ENCODE measurements around the gene PROM2. TPM values are rescaled to one million over a fixed set of nuclear protein-coding genes. Genes with fewer than 3 reads are reported as not detected.

Gene PROM2
- total RNA-seq, 4 donors from 2014 or later, result 59.7 to 184 (median 83.5) TPM

DNA sequence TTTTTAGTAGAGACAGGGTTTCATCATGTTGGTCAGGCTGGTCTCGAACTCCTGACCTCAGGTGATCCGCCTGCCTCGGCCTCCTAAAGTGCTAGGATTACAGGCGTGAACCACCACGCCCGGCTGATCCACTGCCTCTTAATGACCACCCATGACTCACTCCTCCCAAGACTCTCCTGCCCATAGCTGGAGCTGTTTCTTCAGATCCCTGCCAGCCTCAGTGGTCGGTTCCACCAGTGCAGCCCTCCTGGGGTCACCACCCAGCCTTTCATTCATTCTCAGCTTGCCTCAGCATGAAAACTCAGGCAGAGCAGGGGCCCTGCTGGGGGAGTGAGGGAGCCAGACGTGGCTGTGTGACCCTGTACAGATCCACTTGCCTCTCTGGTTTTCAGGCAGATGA, 35.4 kb downstream of the PROM2 start:
- H3K27ac ChIP-seq, result no peak overlapping the region
- DNase-seq, result no peak
- WGBS, 2 donors, result 45 to 56% methylated on average over 7 to 8 of the region's 8 CpGs
- H3K4me1 ChIP-seq, result peaks cover 4 to 92% (median 23%) of the 10 kb centered on the region in 3 donors
- TF ChIP-seq POLR2A (IDR thresholded peaks at IDR 0.05), result no peak
- TF ChIP-seq, protein P1, sequence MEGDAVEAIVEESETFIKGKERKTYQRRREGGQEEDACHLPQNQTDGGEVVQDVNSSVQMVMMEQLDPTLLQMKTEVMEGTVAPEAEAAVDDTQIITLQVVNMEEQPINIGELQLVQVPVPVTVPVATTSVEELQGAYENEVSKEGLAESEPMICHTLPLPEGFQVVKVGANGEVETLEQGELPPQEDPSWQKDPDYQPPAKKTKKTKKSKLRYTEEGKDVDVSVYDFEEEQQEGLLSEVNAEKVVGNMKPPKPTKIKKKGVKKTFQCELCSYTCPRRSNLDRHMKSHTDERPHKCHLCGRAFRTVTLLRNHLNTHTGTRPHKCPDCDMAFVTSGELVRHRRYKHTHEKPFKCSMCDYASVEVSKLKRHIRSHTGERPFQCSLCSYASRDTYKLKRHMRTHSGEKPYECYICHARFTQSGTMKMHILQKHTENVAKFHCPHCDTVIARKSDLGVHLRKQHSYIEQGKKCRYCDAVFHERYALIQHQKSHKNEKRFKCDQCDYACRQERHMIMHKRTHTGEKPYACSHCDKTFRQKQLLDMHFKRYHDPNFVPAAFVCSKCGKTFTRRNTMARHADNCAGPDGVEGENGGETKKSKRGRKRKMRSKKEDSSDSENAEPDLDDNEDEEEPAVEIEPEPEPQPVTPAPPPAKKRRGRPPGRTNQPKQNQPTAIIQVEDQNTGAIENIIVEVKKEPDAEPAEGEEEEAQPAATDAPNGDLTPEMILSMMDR (IDR thresholded peaks at IDR 0.05), result no peak
- intact Hi-C loops (cut with DNase I), result no loop called here
- no peak overlapping the region for H3K4me3 ChIP-seq
- peaks cover 0 to 50% (median 0%) of the 10 kb centered on the region in 4 donors for H3K27me3 ChIP-seq
- no peaks in the 10 kb centered on the region for H3K36me3 ChIP-seq
- no peaks in the 10 kb centered on the region for H3K9me3 ChIP-seq

DNA sequence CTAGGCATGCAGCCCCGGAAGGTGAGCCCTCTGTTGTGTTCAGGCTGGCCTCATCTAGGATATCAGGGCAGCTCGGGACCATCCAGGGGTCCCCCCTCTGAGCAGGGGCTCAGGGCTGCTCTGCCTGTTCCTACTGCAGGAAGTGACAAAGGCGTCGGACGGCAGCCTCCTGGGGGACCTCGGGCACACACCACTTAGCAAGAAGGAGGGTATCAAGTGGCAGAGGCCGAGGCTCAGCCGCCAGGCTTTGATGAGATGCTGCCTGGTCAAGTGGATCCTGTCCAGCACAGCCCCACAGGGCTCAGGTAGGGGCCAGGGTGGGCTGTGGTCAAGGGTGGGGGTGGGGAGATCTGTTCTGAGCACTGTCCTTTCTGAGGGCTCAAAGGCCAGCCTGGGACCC, 36.0 kb downstream of the PROM2 start:
- H3K27me3 ChIP-seq, result peaks cover 0 to 56% (median 0%) of the 10 kb centered on the region in 4 donors
- no peak for DNase-seq
- no peak for TF ChIP-seq POLR2A (IDR thresholded peaks at IDR 0.05)
- TF ChIP-seq, protein P1 (IDR thresholded peaks at IDR 0.05), result no peak
- no peaks in the 10 kb centered on the region for H3K36me3 ChIP-seq
- no CpG with 5 or more reads among the region's 8 CpGs for WGBS, 2 donors
- no peak overlapping the region for H3K27ac ChIP-seq
- H3K4me3 ChIP-seq, result no peak overlapping the region
- peaks cover 4 to 92% (median 20%) of the 10 kb centered on the region in 3 donors for H3K4me1 ChIP-seq
- H3K9me3 ChIP-seq, result no peaks in the 10 kb centered on the region
- intact Hi-C loops (cut with DNase I), result loop anchor here (10.0 kb wide), 1 partner anchor 75 kb away; no protein-coding TSS in a partner anchor

DNA sequence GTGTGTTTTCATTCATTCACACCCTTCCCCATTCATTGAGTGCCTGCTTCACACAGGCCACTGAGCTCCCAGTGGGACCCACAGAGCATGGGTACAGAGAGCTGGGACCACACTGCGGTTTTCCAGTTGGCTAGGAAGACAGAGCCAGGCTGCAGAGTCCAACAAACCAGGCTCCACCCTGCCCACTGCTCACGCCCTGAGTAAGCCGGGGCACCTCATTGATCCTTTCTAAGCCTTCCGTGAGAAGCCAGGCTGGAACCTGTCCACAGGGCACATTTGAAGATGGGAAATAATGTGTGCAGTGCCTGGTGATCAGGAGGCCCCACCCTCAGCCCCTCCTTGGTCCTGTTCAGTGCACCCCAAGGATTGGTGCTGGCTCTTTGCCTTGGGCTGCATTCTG, 36.4 kb downstream of the PROM2 start:
- intact Hi-C loops (cut with DNase I), result loop anchor here (10.0 kb wide), 1 partner anchor 76 kb away; no protein-coding TSS in a partner anchor
- no peaks in the 10 kb centered on the region for H3K9me3 ChIP-seq

GRCh38 chr2:95311815-95312542, 37.7 kb downstream of the PROM2 start:
- Histone ChIP-seq H3K36me3 (no peaks in the 10 kb centered on the region), H3K27ac (no peak overlapping the region), H3K27me3 (peaks cover 0 to 49% (median 0%) of the 10 kb centered on the region in 4 donors), H3K4me1 (peaks cover 3 to 92% (median 29%) of the 10 kb centered on the region in 3 donors), H3K4me3 (no peak overlapping the region), H3K9me3 (no peaks in the 10 kb centered on the region)
- intact Hi-C loops (cut with DNase I), result loop anchor here (10.0 kb wide), 1 partner anchor 77 kb away; no protein-coding TSS in a partner anchor
- no peak for DNase-seq
- no peak for TF ChIP-seq POLR2A (IDR thresholded peaks at IDR 0.05)
- TF ChIP-seq, protein P1 (IDR thresholded peaks at IDR 0.05), result no peak
- WGBS, 2 donors, result 72% methylated on average over 2 to 5 of the region's 26 CpGs

More for the DNA sequence above, 36.4 kb downstream of the PROM2 start:
- H3K27me3 ChIP-seq, result peaks cover 0 to 58% (median 0%) of the 10 kb centered on the region in 4 donors
- no peak for DNase-seq
- H3K4me3 ChIP-seq, result no peak overlapping the region
- WGBS, 2 donors, result 47 to 63% methylated on average over 2 to 4 of the region's 4 CpGs
- H3K36me3 ChIP-seq, result no peaks in the 10 kb centered on the region
- TF ChIP-seq, protein P1 (IDR thresholded peaks at IDR 0.05), result no peak
- no peak for TF ChIP-seq POLR2A (IDR thresholded peaks at IDR 0.05)
- peaks cover 0 to 92% (median 20%) of the 10 kb centered on the region in 3 donors for H3K4me1 ChIP-seq
- no peak overlapping the region for H3K27ac ChIP-seq

DNA sequence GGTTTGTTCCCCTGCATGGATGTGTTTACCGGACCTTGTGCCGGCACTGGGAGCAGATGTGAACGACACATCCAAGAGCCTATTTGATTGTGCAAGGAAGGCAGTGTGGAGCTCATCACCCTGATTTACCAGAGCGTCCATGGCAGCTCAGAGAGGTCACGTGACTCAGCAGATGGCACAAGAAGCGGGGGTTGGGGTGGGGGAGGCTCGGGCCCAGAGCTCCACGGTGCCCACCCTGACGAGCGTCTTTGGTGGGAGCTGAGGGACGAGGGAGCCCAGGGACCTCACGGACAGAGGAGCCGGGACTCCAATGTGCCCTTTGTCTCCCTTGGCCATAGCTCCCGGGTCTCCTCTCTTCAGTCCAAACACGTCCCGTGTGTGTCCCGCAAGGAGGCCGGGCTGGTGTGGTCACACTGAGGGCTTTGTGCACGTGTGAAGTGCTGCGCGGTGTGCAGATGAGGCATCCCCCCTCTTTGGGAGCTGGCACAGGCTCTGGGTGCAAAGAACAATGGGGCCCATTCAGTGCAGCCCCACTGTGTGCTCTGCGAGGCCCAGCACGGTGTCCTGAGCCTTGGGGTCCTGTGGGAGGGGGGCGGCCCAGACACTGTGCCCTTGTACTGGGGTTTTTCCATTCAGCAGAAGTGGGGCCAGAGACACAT, 38.4 kb downstream of the PROM2 start:
- H3K4me3 ChIP-seq, result no peak overlapping the region
- H3K27ac ChIP-seq, result no peak overlapping the region
- H3K36me3 ChIP-seq, result no peaks in the 10 kb centered on the region
- WGBS, 2 donors, result 91 to 92% methylated on average over 2 to 11 of the region's 24 CpGs
- intact Hi-C loops (cut with DNase I), result loop anchor here (10.0 kb wide), 1 partner anchor 78 kb away; no protein-coding TSS in a partner anchor
- DNase-seq, result no peak
- peaks cover 8 to 92% (median 33%) of the 10 kb centered on the region in 3 donors for H3K4me1 ChIP-seq
- TF ChIP-seq, protein P1 (IDR thresholded peaks at IDR 0.05), result no peak
- TF ChIP-seq POLR2A (IDR thresholded peaks at IDR 0.05), result no peak
- peaks cover 0 to 44% (median 0%) of the 10 kb centered on the region in 4 donors for H3K27me3 ChIP-seq
- no peaks in the 10 kb centered on the region for H3K9me3 ChIP-seq
